Calu3 (cell line): Measurements from ENCODE around the gene TP53INP2. TPM values are rescaled to one million over a fixed set of nuclear protein-coding genes. Genes with fewer than 3 reads are reported as not detected.

Experiments
- BruUV-seq: library from RNA; stranded (reverse); fragments of 400-500 nt; replicated peaks from 2 replicates; lab custom pipeline; 2021; lab: Mats Ljungman, UMichigan
- CTCF ChIA-PET: fragments of 300-600 bp; sonication (Branson Sonifier 250); formaldehyde crosslinking; loops from one replicate; lab custom pipeline; 2022; ENCODE audit warnings: antibody characterized with exemption; lab: Charles Lee
- DNase-seq: peaks from one replicate; pipeline ENCODE4 v3.0.0; 2022
- H3K27ac Mint-ChIP-seq: one replicate; pipeline ENCODE4 v1.8.0; 2022; ENCODE audit warnings: mixed read lengths; ENCODE audit not compliant: unreplicated experiment
- H3K27me3 Mint-ChIP-seq: one replicate; pipeline ENCODE4 v1.8.0; 2022; ENCODE audit warnings: mixed read lengths; ENCODE audit not compliant: unreplicated experiment
- H3K36me3 Mint-ChIP-seq: one replicate; pipeline ENCODE4 v1.8.0; 2022; ENCODE audit warnings: mild to moderate bottlenecking, moderate library complexity, mixed read lengths; ENCODE audit not compliant: insufficient read depth, unreplicated experiment
- H3K4me1 Mint-ChIP-seq: one replicate; pipeline ENCODE4 v1.8.0; 2022; ENCODE audit warnings: mild to moderate bottlenecking, low read depth, mixed read lengths; ENCODE audit not compliant: unreplicated experiment
- H3K4me3 Mint-ChIP-seq: one replicate; pipeline ENCODE4 v1.8.0; 2022; ENCODE audit warnings: mild to moderate bottlenecking, low read depth, moderate library complexity, mixed read lengths; ENCODE audit not compliant: unreplicated experiment
- H3K9me3 Mint-ChIP-seq: one replicate; pipeline ENCODE4 v1.8.0; 2022; ENCODE audit warnings: low read depth, mixed read lengths; ENCODE audit not compliant: unreplicated experiment
- CTCF ChIP-seq: fragments of 200-600 bp; IDR thresholded peaks from one replicate; pipeline ENCODE4 v1.8.0; 2022; ENCODE audit warnings: antibody characterized with exemption; ENCODE audit not compliant: unreplicated experiment
- intact Hi-C: fragments of 100-400 bp; cut with micrococcal nuclease; formaldehyde crosslinking; loops from one replicate; pipeline ENCODE4 v1.10.0; 2022; ENCODE audit not compliant: unreplicated experiment
- total RNA-seq: library from RNA; stranded (reverse); gene quantifications from 2 replicates; pipeline ENCODE4 v1.2.3, GENCODE V29; 2022

The TP53INP2 gene
- total RNA-seq, 1 experiment from 2014 or later: 5.0 TPM

- CTCF ChIA-PET: no interaction called here
- Mint-ChIP-seq H3K4me1 (no peaks in the 10 kb centered on the region), H3K36me3 (peaks cover 52% of the 10 kb centered on the region), H3K27me3 (no peaks in the 10 kb centered on the region), H3K4me3 (no peak overlapping the region), H3K27ac (no peak overlapping the region), H3K9me3 (no peaks in the 10 kb centered on the region)
- DNase-seq: no peak
- intact Hi-C loops: no loop called here
- BruUV-seq: no TSS peak
- TF ChIP-seq CTCF: no peak
Measured at GRCh38 chr20:34743039-34743438, 38.9 kb downstream of the TP53INP2 start.

GRCh38 chr20:34744340-34744739, 40.2 kb downstream of the TP53INP2 start:
- CTCF ChIA-PET: interaction anchor here (0.6 kb wide), 1 partner anchor 11 kb away, joined by 6 read pairs; no protein-coding TSS in a partner anchor
- H3K4me3 Mint-ChIP-seq: no peak overlapping the region

GRCh38 chr20:34744847-34745246, 40.7 kb downstream of the TP53INP2 start:
- CTCF ChIA-PET: interaction anchor here (0.6 kb wide), 1 partner anchor 11 kb away, joined by 6 read pairs; no protein-coding TSS in a partner anchor
- Mint-ChIP-seq H3K27ac (no peak overlapping the region), H3K27me3 (no peaks in the 10 kb centered on the region), H3K4me1 (no peaks in the 10 kb centered on the region), H3K4me3 (no peak overlapping the region), H3K9me3 (no peaks in the 10 kb centered on the region), H3K36me3 (peaks cover 62% of the 10 kb centered on the region)
- no peak for DNase-seq
- no peak for TF ChIP-seq CTCF
- intact Hi-C loops: no loop called here
- no TSS peak for BruUV-seq

More at GRCh38 chr20:34744340-34744739, 40.2 kb downstream of the TP53INP2 start:
- Mint-ChIP-seq H3K4me1 (no peaks in the 10 kb centered on the region), H3K36me3 (peaks cover 60% of the 10 kb centered on the region), H3K9me3 (no peaks in the 10 kb centered on the region), H3K27me3 (no peaks in the 10 kb centered on the region), H3K27ac (no peak overlapping the region)
- intact Hi-C loops: no loop called here
- no peak for DNase-seq
- BruUV-seq: no TSS peak
- TF ChIP-seq CTCF: no peak

- CTCF ChIA-PET: interaction anchor here (0.6 to 0.7 kb wide), 3 partner anchors 8 to 83 kb away, joined by 3 to 6 read pairs (median 4); no protein-coding TSS in a partner anchor
- H3K9me3 Mint-ChIP-seq: no peaks in the 10 kb centered on the region
- H3K4me1 Mint-ChIP-seq: no peaks in the 10 kb centered on the region
- no peak for DNase-seq
- no TSS peak for BruUV-seq
- H3K27ac Mint-ChIP-seq: no peak overlapping the region
- no peak for TF ChIP-seq CTCF
- peaks cover 61% of the 10 kb centered on the region for H3K36me3 Mint-ChIP-seq
- H3K4me3 Mint-ChIP-seq: no peak overlapping the region
- H3K27me3 Mint-ChIP-seq: no peaks in the 10 kb centered on the region
- intact Hi-C loops: no loop called here
Measured at GRCh38 chr20:34746674-34747073, 42.5 kb downstream of the TP53INP2 start.
